HepG2 (cell line): ENCODE results near the gene SPPL2B. TPM values are rescaled to one million over a fixed set of nuclear protein-coding genes. Genes with fewer than 3 reads are reported as not detected.
A peak's percentile ranks its signal among the peaks of the same experiment; 100 is the strongest.

Source experiments
- ATAC-seq: fragments of 200-7000 bp; cut with Tn5 transposase; 3 replicates; pipeline ENCODE4 v1.9.1; 2020; ENCODE audit warnings: mild to moderate bottlenecking, moderate library complexity
- BruUV-seq: library from RNA; stranded (reverse); fragments of 400-500 nt; replicated peaks from 2 replicates; lab custom pipeline; 2021; lab: Mats Ljungman, UMichigan
- CTCF ChIA-PET: fragments of 300-600 bp; formaldehyde crosslinking; extraction: SDS; loops from one replicate; lab custom pipeline; 2021; ENCODE audit warnings: low total read pairs, inconsistent platforms, low intra/inter-chr PET ratio; lab: Yijun Ruan, JAX
- POLR2A ChIA-PET: fragments of 350-600 bp; sonication (Branson Sonifier 250); formaldehyde crosslinking; loops from one replicate; lab custom pipeline; 2020; ENCODE audit warnings: antibody characterized with exemption, inconsistent platforms; lab: Yijun Ruan, JAX
- DNase-seq: peaks from one replicate; pipeline ENCODE4 v3.0.0-alpha.2; 2015; ENCODE audit warnings: low spot score
- FAIRE-seq: peaks from 3 replicates; lab custom pipeline; 2011; peaks lifted over from hg19 to GRCh38; lab: Jason Lieb, UNC
- H2AFZ ChIP-seq: one replicate; pipeline ENCODE4 v1.6.1; 2011; ENCODE audit warnings: low read length, inconsistent platforms
- H3K27ac ChIP-seq: fragments of 300-600 bp; 3 replicates; pipeline ENCODE4 v1.8.0; 2011; ENCODE audit warnings: mixed run types, mild to moderate bottlenecking, mixed read lengths, low read length, inconsistent platforms; ENCODE audit not compliant: insufficient read depth; ENCODE audit errors: extremely low read length
- H3K27me3 ChIP-seq, 2 experiments: fragments of 200-600 bp in 1 of 2; 2 replicates in 1 of 2; 3 replicates in 1 of 2; pipeline versions ENCODE4 v1.6.0 to v1.8.0; 2011; ENCODE audit warnings: low read length in 2 of 2, mild to moderate bottlenecking in 2 of 2, moderate library complexity in 2 of 2, inconsistent platforms in 1 of 2; ENCODE audit not compliant: insufficient read depth in 2 of 2, control insufficient read depth in 1 of 2
- H3K36me3 ChIP-seq, 2 experiments: fragments of 200-600 bp in 1 of 2; replicated peaks in 1 of 2; 2 replicates in 1 of 2; 3 replicates in 1 of 2; pipeline versions ENCODE4 v1.5.1 to v1.8.0; 2011; ENCODE audit warnings: low read length in 2 of 2, inconsistent platforms in 1 of 2; ENCODE audit not compliant: insufficient read depth in 2 of 2, control insufficient read depth in 1 of 2
- H3K4me1 ChIP-seq: 2 replicates; pipeline ENCODE4 v1.5.1; 2012; ENCODE audit warnings: low read length, inconsistent platforms; ENCODE audit not compliant: insufficient read depth
- H3K4me2 ChIP-seq: 2 replicates; pipeline ENCODE4 v1.6.0; 2011; ENCODE audit warnings: low read depth, low read length, inconsistent platforms
- H3K4me3 ChIP-seq, 3 experiments: fragments of 200-600 bp in 1 of 3; sonication (generic), shearing (Covaris generic) in 1 of 3; replicated peaks in 1 of 3; 2 replicates each; pipeline ENCODE4 v1.5.1; 2011 to 2016; ENCODE audit warnings: low read length in 3 of 3, inconsistent platforms in 2 of 3, low read depth in 2 of 3, mild to moderate bottlenecking in 2 of 3, control low read depth in 1 of 3, mixed read lengths in 1 of 3; ENCODE audit not compliant: insufficient read depth in 1 of 3
- H3K79me2 ChIP-seq: one replicate; pipeline ENCODE4 v1.6.1; 2011; ENCODE audit warnings: low read length, inconsistent platforms; ENCODE audit not compliant: insufficient read depth
- H3K9ac ChIP-seq: 2 replicates; pipeline ENCODE4 v1.6.0; 2011; ENCODE audit warnings: mild to moderate bottlenecking, low read depth, low read length, inconsistent platforms; ENCODE audit not compliant: insufficient read depth
- H3K9me3 ChIP-seq: 2 replicates; pipeline ENCODE4 v1.5.1; 2012; ENCODE audit warnings: mild to moderate bottlenecking, low read length
- H4K20me1 ChIP-seq: 2 replicates; pipeline ENCODE4 v1.6.0; 2011; ENCODE audit warnings: inconsistent platforms, mild to moderate bottlenecking, low read length, moderate library complexity; ENCODE audit not compliant: insufficient read depth
- EZH2 ChIP-seq: conservative IDR thresholded peaks from 2 replicates; pipeline ENCODE4 v1.6.1; 2012; ENCODE audit warnings: mild to moderate bottlenecking, low read depth, low read length, moderate library complexity
- FOXK2 ChIP-seq: fragments of 450-650 bp; IDR thresholded peaks from 2 replicates; pipeline ENCODE4 v1.6.1; 2016
- GZF1 ChIP-seq: sonication (generic); formaldehyde crosslinking; IDR thresholded peaks from 2 replicates; pipeline ENCODE4 v1.5.1; 2020; ENCODE audit warnings: mild to moderate bottlenecking, missing genetic modification reagents
- HOXA5 ChIP-seq: sonication (generic); formaldehyde crosslinking; IDR thresholded peaks from 2 replicates; pipeline ENCODE4 v1.4.0; 2020; ENCODE audit warnings: missing genetic modification reagents
- NR2F1 ChIP-seq, 2 experiments: fragments of 450-650 bp in 1 of 2; formaldehyde crosslinking in 1 of 2; IDR thresholded peaks; 2 replicates each; pipeline versions ENCODE4 v1.5.0 to v1.6.1; 2016 to 2020; ENCODE audit warnings: mild to moderate bottlenecking in 1 of 2, missing compliant biosample characterization in 1 of 2, missing genetic modification reagents in 1 of 2, moderate library complexity in 1 of 2
- RFX1 ChIP-seq: fragments of 450-650 bp; IDR thresholded peaks from 2 replicates; pipeline ENCODE4 v1.6.1; 2017
- RFXAP ChIP-seq: sonication (generic); formaldehyde crosslinking; IDR thresholded peaks from 2 replicates; pipeline ENCODE4 v1.4.0; 2020; ENCODE audit warnings: missing genetic modification reagents, borderline replicate concordance
- RNF2 ChIP-seq: fragments of 450-650 bp; conservative IDR thresholded peaks from 2 replicates; pipeline ENCODE4 v1.6.1; 2016; ENCODE audit warnings: low read depth
- SNAPC2 ChIP-seq: sonication (generic); formaldehyde crosslinking; IDR thresholded peaks from 2 replicates; pipeline ENCODE4 v1.8.1; 2022; ENCODE audit warnings: mild to moderate bottlenecking, missing genetic modification reagents
- TBX3 ChIP-seq: fragments of 450-650 bp; IDR thresholded peaks from 2 replicates; pipeline ENCODE4 v1.6.1; 2017; ENCODE audit warnings: antibody characterized with exemption, mild to moderate bottlenecking, inconsistent platforms, borderline replicate concordance
- ZNF282 ChIP-seq: fragments of 450-650 bp; IDR thresholded peaks from 2 replicates; pipeline ENCODE4 v1.6.1; 2018; ENCODE audit not compliant: partially characterized antibody
- ZNF441 ChIP-seq: sonication (generic); formaldehyde crosslinking; IDR thresholded peaks from 2 replicates; pipeline ENCODE4 v1.7.0; 2021; ENCODE audit warnings: missing genetic modification reagents, borderline replicate concordance
- ZNF772 ChIP-seq: sonication (generic); formaldehyde crosslinking; IDR thresholded peaks from 2 replicates; pipeline ENCODE4 v1.5.0; 2020; ENCODE audit warnings: mild to moderate bottlenecking, missing genetic modification reagents
- ZNF790 ChIP-seq: sonication (generic); formaldehyde crosslinking; IDR thresholded peaks from 2 replicates; pipeline ENCODE4 v1.8.0; 2022; ENCODE audit warnings: missing genetic modification reagents, mild to moderate bottlenecking, borderline replicate concordance
- WGBS: methylation state at CpG from one replicate; pipeline ENCODE4 v1.1.6; 2017; ENCODE audit warnings: low lambda C conversion rate; 5-methylcytosine and 5-hydroxymethylcytosine counted together
- in situ Hi-C: cut with HindIII; loops from 2 replicates; pipeline ENCODE4 v1.10.0; 2017; ENCODE audit warnings: low pct_unique_long_range_greater_than_20kb; ENCODE audit not compliant: extremely low pct_ligation_motif_present
- intact Hi-C: fragments of 100-400 bp; cut with micrococcal nuclease; formaldehyde crosslinking; loops from one replicate; pipeline ENCODE4 v1.10.0; 2022; ENCODE audit not compliant: unreplicated experiment
- polyA plus RNA-seq, 8 experiments: library from polyadenylated mRNA; depleted of rRNA in 3 of 8; stranded (reverse) in 7 of 8; unstranded in 1 of 8; fragments of >200 nt; fragmentation: Illumina TruSeq in 4 of 8; extraction: Trizol in 4 of 8; gene quantifications; 2 replicates each; pipeline versions ENCODE4 v1.2.1 to v1.2.3, GENCODE V29; 2011 to 2016; ENCODE audit warnings: low read depth in 4 of 8, missing spikeins in 1 of 8, mixed read lengths in 1 of 8; ENCODE audit not compliant: insufficient read depth in 1 of 8
- total RNA-seq, 5 experiments: library from RNA; depleted of rRNA; stranded (reverse); fragments of >200 nt; fragmentation: Illumina TruSeq; extraction: Trizol; gene quantifications; 2 replicates each; pipeline ENCODE4 v1.2.3, GENCODE V29; 2016; ENCODE audit warnings: low read depth in 1 of 5
- TF ChIP-seq, protein P1 (sequence below): IDR thresholded peaks from 2 replicates; pipeline ENCODE4 v1.6.1; 2016; ENCODE audit warnings: missing biosample characterization, missing genetic modification reagents, low read depth

Gene SPPL2B
- total and polyA plus RNA-seq, 2 of the 13 experiments (the other 11 are each of a cell fraction or from before 2014, with no cell fraction given) = 14.9 to 15.2 TPM

GRCh38 chr19:2291185-2291751 is 37.2 kb upstream of the SPPL2B start (continued):
- TF ChIP-seq ZNF790 (CRISPR knock-in tag) (no peak), RNF2 (peak; percentile 68; the same call in 1 of the 2 replicates), EZH2 (0 out of 2 replicates have a peak, but pooled peaks have one; percentile 75), RFX1 (peak; percentile 41; the same call in 1 of the 2 replicates)
- TF ChIP-seq, protein P1, sequence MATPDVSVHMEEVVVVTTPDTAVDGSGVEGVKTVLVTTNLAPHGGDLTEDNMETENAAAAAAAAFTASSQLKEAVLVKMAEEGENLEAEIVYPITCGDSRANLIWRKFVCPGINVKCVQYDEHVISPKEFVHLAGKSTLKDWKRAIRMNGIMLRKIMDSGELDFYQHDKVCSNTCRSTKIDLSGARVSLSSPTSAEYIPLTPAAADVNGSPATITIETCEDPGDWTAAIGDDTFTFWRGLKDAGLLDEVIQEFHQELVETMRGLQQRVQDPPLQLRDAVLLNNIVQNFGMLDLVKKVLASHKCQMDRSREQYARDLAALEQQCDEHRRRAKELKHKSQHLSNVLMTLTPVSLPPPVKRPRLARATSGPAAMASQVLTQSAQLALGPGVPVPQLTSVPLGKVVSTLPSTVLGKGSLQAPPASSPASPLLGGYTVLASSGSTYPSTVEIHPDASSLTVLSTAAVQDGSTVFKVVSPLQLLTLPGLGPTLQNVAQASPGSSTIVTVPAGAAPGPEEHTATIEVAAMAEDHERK = no peak

GRCh38 chr19:2294687-2295335 is 33.7 kb upstream of the SPPL2B start:
- 57% methylated on average over 25 of the region's 26 CpGs for WGBS
- no peaks in the 10 kb centered on the region for H4K20me1 ChIP-seq
- H3K9me3 ChIP-seq = no peaks in the 10 kb centered on the region
- intact Hi-C loops (no loop called here), in situ Hi-C loops (no loop called here)
- no peak overlapping the region for H2AFZ ChIP-seq
- TF ChIP-seq ZNF441 (CRISPR knock-in tag) = no peak
- no peak for TF ChIP-seq HOXA5 (CRISPR knock-in tag)
- TF ChIP-seq GZF1 (CRISPR knock-in tag) = no peak
- TF ChIP-seq RFXAP (CRISPR knock-in tag) = no peak
- TF ChIP-seq NR2F1 (CRISPR knock-in tag; IDR thresholded peaks at IDR 0.05) = no peak
- no peak for TF ChIP-seq ZNF282
- TF ChIP-seq FOXK2 = no peak
- TF ChIP-seq SNAPC2 (CRISPR knock-in tag) = no peak
- TF ChIP-seq ZNF772 (CRISPR knock-in tag) = no peak
- no peak for TF ChIP-seq TBX3
- no peak overlapping the region for H3K4me2 ChIP-seq
- H3K4me1 ChIP-seq = peaks cover 19% of the 10 kb centered on the region
- no peak overlapping the region for H3K9ac ChIP-seq
- no peak overlapping the region for H3K27ac ChIP-seq
- H3K79me2 ChIP-seq = no peaks in the 10 kb centered on the region
- no peak overlapping the region for H3K4me3 ChIP-seq
- ATAC-seq = no peak
- CTCF ChIA-PET = no interaction called here
- POLR2A ChIA-PET = interaction anchor here (0.5 to 0.7 kb wide), 2 partner anchors 99 to 359 kb away, joined by 3 read pairs; no protein-coding TSS in a partner anchor
- FAIRE-seq = no peak
- no peak for DNase-seq
- no peaks in the 10 kb centered on the region for H3K36me3 ChIP-seq
- no TSS peak for BruUV-seq
- peaks cover 25 to 70% of the 10 kb centered on the region in 2 experiments for H3K27me3 ChIP-seq
